CD14-positive monocyte (primary cell): ENCODE results near the gene DCPS. TPM values are rescaled to one million over a fixed set of nuclear protein-coding genes. Genes with fewer than 3 reads are reported as not detected.

Source experiments
- DNase-seq, 3 donors: peaks; one replicate each; pipeline ENCODE4 v3.0.0-alpha.2; 2011 to 2022
- H2AFZ ChIP-seq: 2 replicates; pipeline ENCODE4 v1.6.0; 2012; ENCODE audit warnings: mild to moderate bottlenecking, low read depth, low read length, inconsistent platforms; ENCODE audit not compliant: insufficient read depth, poor library complexity, severe bottlenecking
- H3K27ac ChIP-seq, 2 donors: 1 replicate in 1 of 2; 2 replicates in 1 of 2; pipeline ENCODE4 v1.5.1; 2012 to 2013; ENCODE audit warnings: low read length in 2 of 2, control low read depth in 1 of 2, inconsistent platforms in 1 of 2, low read depth in 1 of 2, mild to moderate bottlenecking in 1 of 2
- H3K27me3 ChIP-seq, 2 donors: one replicate each; pipeline versions ENCODE4 v1.6.0 to v1.6.1; 2011 to 2013; ENCODE audit warnings: low read length in 2 of 2; ENCODE audit not compliant: control insufficient read depth in 2 of 2, insufficient read depth in 2 of 2
- H3K36me3 ChIP-seq, 2 donors: replicated peaks in 1 of 2; 1 replicate in 1 of 2; 2 replicates in 1 of 2; pipeline versions ENCODE4 v1.5.1 to v1.6.1; 2012 to 2013; ENCODE audit warnings: low read length in 2 of 2, control low read depth in 1 of 2, inconsistent platforms in 1 of 2, mild to moderate bottlenecking in 1 of 2; ENCODE audit not compliant: insufficient read depth in 2 of 2, control insufficient read depth in 1 of 2
- H3K4me1 ChIP-seq, 2 donors: 1 replicate in 1 of 2; 2 replicates in 1 of 2; pipeline versions ENCODE4 v1.5.1 to v1.6.1; 2012 to 2013; ENCODE audit warnings: low read length in 2 of 2, control low read depth in 1 of 2, inconsistent platforms in 1 of 2, mild to moderate bottlenecking in 1 of 2, moderate library complexity in 1 of 2; ENCODE audit not compliant: insufficient read depth in 2 of 2, control insufficient read depth in 1 of 2
- H3K4me2 ChIP-seq: replicated peaks from 2 replicates; pipeline ENCODE3; 2012; ENCODE audit warnings: low read length, moderate library complexity, mild to moderate bottlenecking; ENCODE audit not compliant: poor library complexity, severe bottlenecking; ENCODE audit errors: extremely low read depth
- H3K4me3 ChIP-seq, 3 experiments: fragments of 200-600 bp in 1 of 3; sonication (generic) in 1 of 3; replicated peaks in 1 of 3; 1 replicate in 2 of 3; 2 replicates in 1 of 3; pipeline ENCODE4 v1.5.1; 2011 to 2013; ENCODE audit warnings: low read length in 3 of 3, mild to moderate bottlenecking in 3 of 3, control low read depth in 2 of 3, low read depth in 2 of 3, inconsistent platforms in 1 of 3, moderate library complexity in 1 of 3
- H3K79me2 ChIP-seq: 2 replicates; pipeline ENCODE4 v1.6.0; 2012; ENCODE audit warnings: mild to moderate bottlenecking, control low read depth, inconsistent platforms, low read length, moderate library complexity; ENCODE audit not compliant: insufficient read depth
- H3K9ac ChIP-seq: 2 replicates; pipeline ENCODE4 v1.6.0; 2017; ENCODE audit warnings: low read length, mild to moderate bottlenecking; ENCODE audit not compliant: insufficient read depth, poor library complexity, severe bottlenecking
- H3K9me3 ChIP-seq, 2 donors: replicated peaks in 1 of 2; 1 replicate in 1 of 2; 2 replicates in 1 of 2; pipeline versions ENCODE4 v1.5.1 to v1.6.1; 2012 to 2013; ENCODE audit warnings: low read length in 2 of 2, control low read depth in 1 of 2; ENCODE audit not compliant: control insufficient read depth in 1 of 2, insufficient read depth in 1 of 2
- H4K20me1 ChIP-seq: 2 replicates; pipeline ENCODE4 v1.6.0; 2012; ENCODE audit warnings: mild to moderate bottlenecking, low read length, control low read depth, moderate library complexity; ENCODE audit not compliant: insufficient read depth
- H3K27ac Mint-ChIP-seq, 7 donors: one replicate each; pipeline ENCODE4 v1.8.0; 2020; ENCODE audit warnings: mild to moderate bottlenecking in 7 of 7, mixed read lengths in 7 of 7, moderate library complexity in 6 of 7, inconsistent platforms in 2 of 7
- H3K27me3 Mint-ChIP-seq, 3 donors: one replicate each; pipeline ENCODE4 v1.8.0; 2021 to 2022; ENCODE audit warnings: low read depth in 3 of 3, mild to moderate bottlenecking in 3 of 3, mixed read lengths in 3 of 3, moderate library complexity in 3 of 3, inconsistent platforms in 1 of 3
- H3K36me3 Mint-ChIP-seq, 2 donors: one replicate each; pipeline ENCODE4 v1.8.0; 2020; ENCODE audit warnings: mixed read lengths in 2 of 2, inconsistent platforms in 1 of 2, mild to moderate bottlenecking in 1 of 2
- H3K4me1 Mint-ChIP-seq: one replicate; pipeline ENCODE4 v1.8.0; 2020; ENCODE audit warnings: mild to moderate bottlenecking, mixed read lengths
- H3K4me3 Mint-ChIP-seq, 2 donors: one replicate each; pipeline ENCODE4 v1.8.0; 2020; ENCODE audit warnings: mild to moderate bottlenecking in 2 of 2, mixed read lengths in 2 of 2, moderate library complexity in 1 of 2
- H3K9me3 Mint-ChIP-seq, 7 donors: one replicate each; pipeline ENCODE4 v1.8.0; 2020 to 2022; ENCODE audit warnings: mixed read lengths in 7 of 7, mild to moderate bottlenecking in 6 of 7, moderate library complexity in 6 of 7, inconsistent platforms in 2 of 7
- CTCF ChIP-seq: fragments of 200-600 bp; IDR thresholded peaks from one replicate; pipeline ENCODE4 v1.8.0; 2022; ENCODE audit warnings: antibody characterized with exemption, mild to moderate bottlenecking
- WGBS: methylation state at CpG from one replicate; pipeline ENCODE4 v1.1.5; 2013; ENCODE audit warnings: missing lambda C conversion rate; ENCODE audit not compliant: insufficient coverage; 5-methylcytosine and 5-hydroxymethylcytosine counted together
- intact Hi-C, 2 donors: fragments of 100-400 bp; cut with micrococcal nuclease; formaldehyde crosslinking; loops; one replicate each; pipeline versions ENCODE4 v1.15.0 to v1.15.1; 2023
- polyA plus RNA-seq, 3 donors: library from polyadenylated mRNA; depleted of rRNA in 1 of 3; unstranded in 2 of 3; stranded (reverse) in 1 of 3; fragments of 300-500 nt in 2 of 3; fragments of >200 nt in 1 of 3; fragmentation: Illumina TruSeq in 2 of 3; gene quantifications; 1 replicate in 2 of 3; 2 replicates in 1 of 3; pipeline ENCODE4 v1.2.3, GENCODE V29; 2012 to 2021

Gene DCPS
- polyA plus RNA-seq, 3 donors = 26.3 to 30.7 (median 30.4) TPM

GRCh38 chr11:126313826-126314225, 10.0 kb downstream of the DCPS start:
- Histone ChIP-seq H2AFZ (no peak overlapping the region), H3K27me3 (no peaks in the 10 kb centered on the region), H3K4me2 (no peak overlapping the region), H3K36me3 (peaks cover 4 to 11% of the 10 kb centered on the region in 2 donors), H3K4me1 (peaks cover 69 to 78% of the 10 kb centered on the region in 2 donors), H3K27ac (peak overlapping the region in 1 of 2 donors; percentile 84), H3K9me3 (peaks cover 0 to 4% of the 10 kb centered on the region in 2 donors), H3K4me3 (no peak overlapping the region), H3K9ac (no peak overlapping the region), H4K20me1 (no peaks in the 10 kb centered on the region), H3K79me2 (peaks cover 45% of the 10 kb centered on the region)
- no peak overlapping the region for H3K4me3 Mint-ChIP-seq
- TF ChIP-seq CTCF = no peak
- DNase-seq = no peak
- peaks cover 14 to 23% of the 10 kb centered on the region in 2 donors for H3K36me3 Mint-ChIP-seq
- no peaks in the 10 kb centered on the region for H3K9me3 Mint-ChIP-seq
- H3K27me3 Mint-ChIP-seq = no peaks in the 10 kb centered on the region
- peaks cover 70% of the 10 kb centered on the region for H3K4me1 Mint-ChIP-seq
- peak overlapping the region in 5 of 7 donors; percentile 15 to 69 (median 36) for H3K27ac Mint-ChIP-seq
- intact Hi-C loops = loop anchor here (5.0 kb wide), 3 partner anchors 43 to 163 kb away; partner anchors contain the start of gene ST3GAL4 (in 1 of the 2)
- WGBS = 0% methylated on average over 1 of the region's 5 CpGs

- H3K4me3 Mint-ChIP-seq = peak overlapping the region in 1 of 2 donors; percentile 77
- H3K36me3 Mint-ChIP-seq = peaks cover 12 to 27% of the 10 kb centered on the region in 2 donors
- Histone ChIP-seq H3K4me3 (peak overlapping the region in 1 of 3 experiments; percentile 56), H3K27me3 (no peaks in the 10 kb centered on the region), H3K4me2 (peak overlapping the region; percentile 54), H4K20me1 (peaks cover 12% of the 10 kb centered on the region), H3K9me3 (peaks cover 0 to 4% of the 10 kb centered on the region in 2 donors), H3K36me3 (no peaks in the 10 kb centered on the region), H3K9ac (peak overlapping the region; percentile 46), H3K79me2 (peaks cover 66% of the 10 kb centered on the region), H3K27ac (peak overlapping the region in 1 of 2 donors; percentile 73), H3K4me1 (peaks cover 62 to 70% of the 10 kb centered on the region in 2 donors), H2AFZ (peak overlapping the region; percentile 76)
- no peaks in the 10 kb centered on the region for H3K9me3 Mint-ChIP-seq
- WGBS = 0% methylated on average over 1 of the region's 1 CpG
- TF ChIP-seq CTCF = no peak
- DNase-seq = no peak
- intact Hi-C loops = no loop called here
- H3K4me1 Mint-ChIP-seq = peaks cover 66% of the 10 kb centered on the region
- no peaks in the 10 kb centered on the region for H3K27me3 Mint-ChIP-seq
- H3K27ac Mint-ChIP-seq = peak overlapping the region in 4 of 7 donors; percentile 69 to 89 (median 80)
Observed at GRCh38 chr11:126317432-126317755, 13.5 kb downstream of the DCPS start.
